ENCODE measurements around the gene SLC16A2.

Gene SLC16A2

DNA sequence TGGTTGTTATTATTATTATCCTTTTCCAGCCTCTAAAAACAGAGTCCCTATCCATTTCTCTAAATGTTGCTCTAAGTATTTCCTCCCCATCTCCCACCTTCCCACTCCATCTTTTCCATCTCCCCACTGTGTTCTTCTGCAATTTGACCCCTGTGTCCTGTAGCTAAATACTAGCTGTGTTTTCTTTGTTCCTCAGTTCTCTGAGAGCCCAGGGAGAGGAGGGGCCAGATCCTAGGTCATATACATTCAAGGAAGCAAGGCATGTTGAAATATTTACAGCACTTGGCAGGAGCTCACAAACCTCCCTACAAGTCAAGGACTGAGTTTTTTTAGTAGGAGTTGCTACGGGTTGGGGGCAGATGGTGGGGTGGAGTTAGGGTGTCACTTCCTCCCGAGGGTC, 10.5 kb downstream of the SLC16A2 start:
- no peak overlapping the region for H3K4me3 ChIP-seq (ENCODE audit: low read length)
- no peaks in the 10 kb centered on the region for H4K20me1 ChIP-seq (ENCODE audit: insufficient read depth, low read length)
- H3K27me3 ChIP-seq (ENCODE audit: low read depth, low read length) = 0 out of 2 replicates have a peak, but pooled peaks cover 5% of the 10 kb centered on the region
- no peaks in the 10 kb centered on the region for H3K4me1 ChIP-seq (ENCODE audit: low read length)
- no peaks in the 10 kb centered on the region for H3K79me2 ChIP-seq (ENCODE audit: low read length)
- H3K9me3 ChIP-seq (ENCODE audit: insufficient read depth, low read length) = no peaks in the 10 kb centered on the region
- TF ChIP-seq, protein P1, sequence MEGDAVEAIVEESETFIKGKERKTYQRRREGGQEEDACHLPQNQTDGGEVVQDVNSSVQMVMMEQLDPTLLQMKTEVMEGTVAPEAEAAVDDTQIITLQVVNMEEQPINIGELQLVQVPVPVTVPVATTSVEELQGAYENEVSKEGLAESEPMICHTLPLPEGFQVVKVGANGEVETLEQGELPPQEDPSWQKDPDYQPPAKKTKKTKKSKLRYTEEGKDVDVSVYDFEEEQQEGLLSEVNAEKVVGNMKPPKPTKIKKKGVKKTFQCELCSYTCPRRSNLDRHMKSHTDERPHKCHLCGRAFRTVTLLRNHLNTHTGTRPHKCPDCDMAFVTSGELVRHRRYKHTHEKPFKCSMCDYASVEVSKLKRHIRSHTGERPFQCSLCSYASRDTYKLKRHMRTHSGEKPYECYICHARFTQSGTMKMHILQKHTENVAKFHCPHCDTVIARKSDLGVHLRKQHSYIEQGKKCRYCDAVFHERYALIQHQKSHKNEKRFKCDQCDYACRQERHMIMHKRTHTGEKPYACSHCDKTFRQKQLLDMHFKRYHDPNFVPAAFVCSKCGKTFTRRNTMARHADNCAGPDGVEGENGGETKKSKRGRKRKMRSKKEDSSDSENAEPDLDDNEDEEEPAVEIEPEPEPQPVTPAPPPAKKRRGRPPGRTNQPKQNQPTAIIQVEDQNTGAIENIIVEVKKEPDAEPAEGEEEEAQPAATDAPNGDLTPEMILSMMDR (IDR thresholded peaks at IDR 0.05; ENCODE audit: low read depth, low read length) = no peak
- TF ChIP-seq EZH2phosphoT487 (IDR thresholded peaks at IDR 0.05; ENCODE audit: low read depth) = no peak
- H2AFZ ChIP-seq (ENCODE audit: low read depth, low read length) = no peak overlapping the region
- no peak overlapping the region for H3K27ac ChIP-seq (ENCODE audit: low read length)
- H3K9ac ChIP-seq (ENCODE audit: low read length) = no peak overlapping the region
- H3K4me2 ChIP-seq (ENCODE audit: low read length) = no peak overlapping the region
- H3K36me3 ChIP-seq (replicated peaks; ENCODE audit: low read depth, low read length) = no peaks in the 10 kb centered on the region

DNA sequence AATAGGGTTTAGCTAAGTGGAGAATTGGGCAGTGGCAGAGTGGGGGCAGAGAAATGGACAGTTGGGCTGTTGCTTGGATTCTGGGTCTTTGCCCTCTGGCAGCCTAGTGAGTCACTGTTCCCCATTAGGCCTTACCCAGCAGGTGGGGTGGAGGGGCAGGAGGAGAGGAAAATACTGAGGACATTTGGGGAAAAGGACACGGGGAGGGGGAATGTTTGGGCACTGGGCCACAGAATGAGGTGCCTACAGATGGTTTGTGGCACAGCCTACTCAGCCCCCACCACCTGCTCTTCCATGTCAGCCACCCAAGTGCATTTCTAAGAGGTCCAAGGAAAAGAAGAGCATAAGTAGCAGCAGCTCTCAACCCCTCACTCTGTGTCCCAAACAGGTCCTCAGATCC, 13.0 kb downstream of the SLC16A2 start:
- H3K27me3 ChIP-seq (ENCODE audit: low read depth, low read length) = peaks cover 10% of the 10 kb centered on the region; the same call in 1 of the 2 replicates
- no peak overlapping the region for H3K27ac ChIP-seq (ENCODE audit: low read length)
- H3K4me3 ChIP-seq (ENCODE audit: low read length) = no peak overlapping the region
- H3K79me2 ChIP-seq (ENCODE audit: low read length) = no peaks in the 10 kb centered on the region
- H3K36me3 ChIP-seq (replicated peaks; ENCODE audit: low read depth, low read length) = no peaks in the 10 kb centered on the region
- H3K9me3 ChIP-seq (ENCODE audit: insufficient read depth, low read length) = no peaks in the 10 kb centered on the region
- H3K4me2 ChIP-seq (ENCODE audit: low read length) = no peak overlapping the region
- no peak overlapping the region for H2AFZ ChIP-seq (ENCODE audit: low read depth, low read length)
- no peak overlapping the region for H3K9ac ChIP-seq (ENCODE audit: low read length)
- H3K4me1 ChIP-seq (ENCODE audit: low read length) = no peaks in the 10 kb centered on the region
- TF ChIP-seq EZH2phosphoT487 (IDR thresholded peaks at IDR 0.05; ENCODE audit: low read depth) = no peak
- TF ChIP-seq, protein P1 (IDR thresholded peaks at IDR 0.05; ENCODE audit: low read depth, low read length) = no peak
- no peaks in the 10 kb centered on the region for H4K20me1 ChIP-seq (ENCODE audit: insufficient read depth, low read length)

DNA sequence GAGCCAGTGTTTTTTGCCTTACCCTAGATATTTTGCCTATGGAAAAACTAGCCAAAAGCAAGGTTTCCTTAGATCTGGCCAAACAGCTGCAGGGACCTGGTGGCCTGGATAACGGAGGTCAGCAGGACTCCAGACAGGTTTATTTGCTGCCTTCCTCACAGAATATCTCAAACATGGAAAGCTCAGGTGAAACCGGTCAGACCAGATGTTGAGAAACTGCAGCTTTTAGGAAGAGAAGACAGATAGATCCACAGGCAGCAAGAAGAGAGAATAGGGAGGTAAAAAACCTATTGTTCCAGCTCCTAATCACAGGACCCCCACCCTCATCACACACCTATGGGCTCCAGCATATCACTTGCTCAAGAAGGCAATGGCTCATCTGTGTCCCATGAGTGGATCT, 16.2 kb downstream of the SLC16A2 start:
- no peaks in the 10 kb centered on the region for H3K36me3 ChIP-seq (replicated peaks; ENCODE audit: low read depth, low read length)
- H2AFZ ChIP-seq (ENCODE audit: low read depth, low read length) = no peak overlapping the region
- H3K27ac ChIP-seq (ENCODE audit: low read length) = no peak overlapping the region
- H3K27me3 ChIP-seq (ENCODE audit: low read depth, low read length) = peaks cover 10% of the 10 kb centered on the region; the same call in 1 of the 2 replicates
- no peaks in the 10 kb centered on the region for H4K20me1 ChIP-seq (ENCODE audit: insufficient read depth, low read length)
- H3K4me3 ChIP-seq (ENCODE audit: low read length) = no peak overlapping the region
- TF ChIP-seq, protein P1 (IDR thresholded peaks at IDR 0.05; ENCODE audit: low read depth, low read length) = no peak
- no peak for TF ChIP-seq EZH2phosphoT487 (IDR thresholded peaks at IDR 0.05; ENCODE audit: low read depth)
- H3K9ac ChIP-seq (ENCODE audit: low read length) = no peak overlapping the region
- H3K4me1 ChIP-seq (ENCODE audit: low read length) = no peaks in the 10 kb centered on the region; the same call in 1 of the 2 replicates
- no peaks in the 10 kb centered on the region for H3K79me2 ChIP-seq (ENCODE audit: low read length)
- no peaks in the 10 kb centered on the region for H3K9me3 ChIP-seq (ENCODE audit: insufficient read depth, low read length)
- H3K4me2 ChIP-seq (ENCODE audit: low read length) = no peak overlapping the region

DNA sequence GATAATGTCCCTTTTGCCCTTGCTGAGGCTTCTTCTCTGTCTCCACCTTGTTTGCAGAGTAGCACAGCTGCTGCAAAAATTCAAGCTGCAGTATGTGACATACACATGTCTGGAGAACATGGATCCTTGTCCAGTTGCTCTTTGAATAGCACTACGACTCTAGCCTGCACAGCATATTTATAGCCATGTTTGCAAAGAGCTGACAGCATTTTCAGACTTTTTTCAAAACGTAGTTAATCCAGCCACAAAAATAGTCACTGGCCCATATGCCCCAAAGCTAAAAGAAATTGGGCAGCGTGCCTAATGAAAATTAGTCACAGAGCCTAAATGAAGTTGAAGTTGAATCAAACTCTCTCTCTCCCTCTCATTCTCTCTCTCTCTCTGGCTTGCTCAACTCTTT, 17.5 kb downstream of the SLC16A2 start:
- no peaks in the 10 kb centered on the region for H3K79me2 ChIP-seq (ENCODE audit: low read length)
- H4K20me1 ChIP-seq (ENCODE audit: insufficient read depth, low read length) = no peaks in the 10 kb centered on the region
- H3K9me3 ChIP-seq (ENCODE audit: insufficient read depth, low read length) = no peaks in the 10 kb centered on the region
- no peak overlapping the region for H3K9ac ChIP-seq (ENCODE audit: low read length)
- H3K4me2 ChIP-seq (ENCODE audit: low read length) = no peak overlapping the region
- TF ChIP-seq, protein P1 (IDR thresholded peaks at IDR 0.05; ENCODE audit: low read depth, low read length) = no peak
- TF ChIP-seq EZH2phosphoT487 (IDR thresholded peaks at IDR 0.05; ENCODE audit: low read depth) = no peak
- H3K36me3 ChIP-seq (replicated peaks; ENCODE audit: low read depth, low read length) = no peaks in the 10 kb centered on the region
- H2AFZ ChIP-seq (ENCODE audit: low read depth, low read length) = no peak overlapping the region
- peaks cover 10% of the 10 kb centered on the region; the same call in 1 of the 2 replicates for H3K27me3 ChIP-seq (ENCODE audit: low read depth, low read length)
- H3K27ac ChIP-seq (ENCODE audit: low read length) = no peak overlapping the region
- peaks cover 7% of the 10 kb centered on the region; the same call in 1 of the 2 replicates for H3K4me1 ChIP-seq (ENCODE audit: low read length)
- no peak overlapping the region for H3K4me3 ChIP-seq (ENCODE audit: low read length)

Measured in OCI-LY3 (cell line).